Measurements from ENCODE around the gene RPL38.

RPL38 gene

DNA sequence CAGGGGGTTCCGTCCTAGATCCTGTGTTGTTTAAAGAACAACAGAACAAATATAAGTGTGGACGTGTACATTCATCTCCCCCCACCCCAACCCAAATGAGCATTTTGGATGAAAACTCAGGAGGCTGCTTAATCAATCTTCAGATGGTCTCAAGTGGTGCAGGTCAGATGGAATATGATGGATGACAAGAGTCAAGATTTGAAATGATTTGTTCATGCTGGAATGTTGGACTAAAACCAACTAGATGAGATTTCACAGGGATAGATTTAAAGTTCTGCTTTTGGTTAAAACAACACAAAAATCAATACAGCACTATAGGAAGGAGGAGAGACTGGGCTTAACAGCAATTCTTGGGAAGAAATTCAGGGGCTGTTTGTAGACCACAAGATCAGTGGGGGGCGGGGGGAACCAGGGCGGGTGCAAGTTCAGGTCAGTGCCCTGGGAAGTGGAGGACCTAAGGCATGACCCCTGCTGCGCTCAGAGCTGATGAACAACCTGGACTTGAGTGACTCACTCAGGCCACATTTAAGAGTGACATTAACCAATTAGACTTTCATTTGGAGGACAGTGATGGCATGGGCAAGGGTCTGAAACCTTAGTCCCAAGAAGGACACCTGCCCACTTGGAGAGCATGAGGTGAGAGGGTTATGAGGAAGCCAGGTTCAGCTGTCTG is 25.0 kb downstream of the RPL38 start:
- DNase-seq: no peak

DNA sequence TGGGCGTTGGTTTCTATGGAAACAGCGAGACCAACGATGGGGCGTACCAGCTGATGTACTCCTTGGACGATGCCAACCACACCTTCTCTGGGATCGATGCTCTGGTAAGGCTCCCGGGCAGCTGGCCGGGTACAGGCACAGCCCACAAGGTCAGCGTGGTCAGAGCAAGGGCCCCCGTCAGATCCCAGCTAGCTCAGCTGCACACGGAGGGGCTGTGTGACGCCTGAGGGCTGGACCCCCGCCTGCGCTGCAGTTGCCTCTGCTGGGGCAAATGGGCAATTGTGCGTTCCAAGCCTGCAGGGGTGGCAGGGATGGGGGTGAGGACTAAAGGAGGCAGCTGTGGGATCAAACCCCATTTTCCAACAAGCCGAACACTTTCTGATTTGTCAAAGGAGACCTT is 27.4 kb downstream of the RPL38 start:
- DNase-seq: no peak

DNA sequence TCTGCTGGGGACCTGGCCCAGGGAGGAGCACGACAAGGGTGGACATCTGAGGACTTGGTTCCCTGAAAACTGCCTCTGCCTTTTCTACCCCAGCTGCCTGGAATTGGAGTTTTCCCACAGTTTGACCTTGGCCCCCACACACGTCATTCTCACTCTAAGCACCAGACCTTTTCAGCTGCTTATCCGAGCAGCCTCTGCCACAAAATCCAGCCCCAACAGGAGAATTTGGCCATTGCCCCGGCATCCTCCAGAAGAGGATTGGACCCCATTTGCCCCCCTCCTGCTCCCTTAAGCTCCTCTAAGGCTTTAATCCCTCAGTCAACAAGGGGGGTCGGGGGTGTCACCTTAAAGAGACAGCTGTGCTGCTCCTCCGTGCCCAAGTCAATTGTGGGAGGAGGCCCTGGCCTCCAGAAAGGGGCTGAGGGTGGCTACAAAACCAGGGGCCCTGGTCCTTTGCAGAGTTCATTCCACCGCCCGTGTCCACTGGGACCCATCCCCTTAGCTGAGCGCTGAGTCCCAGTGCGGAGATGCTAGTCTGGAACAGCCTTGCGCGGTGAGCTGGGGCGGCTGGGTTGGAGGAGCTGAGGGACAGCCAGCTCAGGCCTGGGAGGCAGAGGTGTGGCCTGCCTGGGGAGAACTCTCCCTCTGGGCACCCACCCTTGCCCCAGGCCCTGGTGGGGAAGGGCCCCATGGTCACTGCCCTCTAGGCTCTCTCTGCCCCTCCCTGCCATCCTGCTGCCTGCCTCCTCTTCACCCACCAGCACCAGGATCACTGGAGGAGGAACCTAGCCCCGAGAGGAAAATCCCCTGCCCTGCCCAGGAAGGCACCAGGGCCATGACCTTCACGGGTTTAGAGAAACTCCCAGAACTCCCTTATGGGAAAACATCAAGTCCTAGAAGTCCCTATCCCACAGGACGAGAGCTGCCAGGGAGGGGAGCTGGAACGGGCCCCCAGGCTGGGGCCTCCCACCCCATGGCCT is 28.7 kb downstream of the RPL38 start:
- no peak for DNase-seq

DNA sequence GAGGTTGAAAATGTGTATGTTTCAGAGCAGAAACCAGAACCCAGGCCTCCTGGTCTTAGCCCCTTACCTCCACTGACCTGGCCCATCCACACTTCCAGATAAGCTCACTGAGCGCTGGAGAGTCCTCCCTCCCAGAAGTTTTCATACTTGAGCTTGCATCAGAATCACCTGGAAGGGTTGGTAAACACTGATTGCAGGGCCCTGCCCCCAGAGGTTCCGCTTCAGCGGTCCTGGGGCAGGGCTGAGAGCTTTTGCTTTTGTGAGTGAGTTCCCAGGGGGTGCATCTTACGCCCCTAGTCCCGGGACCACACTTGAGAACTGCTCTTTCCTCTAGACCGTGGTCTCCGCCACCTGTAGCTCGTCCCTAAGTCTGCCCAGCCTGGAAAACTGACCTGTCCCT is 30.5 kb downstream of the RPL38 start:
- no peak for DNase-seq

DNA sequence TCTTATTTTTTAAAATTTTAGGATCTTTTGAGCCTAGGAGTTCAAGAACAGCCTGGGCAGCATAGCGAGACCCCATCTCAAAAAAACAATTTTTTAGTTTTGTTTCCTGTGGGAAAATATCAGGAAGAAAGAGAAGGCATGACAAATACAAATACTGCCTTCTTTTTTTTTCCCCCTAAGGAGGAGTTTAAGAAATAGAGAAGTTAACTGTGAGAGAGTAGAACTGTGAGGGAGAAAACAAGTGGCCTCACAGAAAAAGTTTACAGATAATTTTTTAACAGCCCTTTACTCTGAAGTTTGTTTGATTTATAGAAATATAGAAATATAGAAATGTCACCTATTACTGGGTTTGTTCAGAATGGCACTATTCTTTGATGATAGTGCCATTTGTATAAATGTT is 31.0 kb downstream of the RPL38 start:
- DNase-seq: no peak

DNA sequence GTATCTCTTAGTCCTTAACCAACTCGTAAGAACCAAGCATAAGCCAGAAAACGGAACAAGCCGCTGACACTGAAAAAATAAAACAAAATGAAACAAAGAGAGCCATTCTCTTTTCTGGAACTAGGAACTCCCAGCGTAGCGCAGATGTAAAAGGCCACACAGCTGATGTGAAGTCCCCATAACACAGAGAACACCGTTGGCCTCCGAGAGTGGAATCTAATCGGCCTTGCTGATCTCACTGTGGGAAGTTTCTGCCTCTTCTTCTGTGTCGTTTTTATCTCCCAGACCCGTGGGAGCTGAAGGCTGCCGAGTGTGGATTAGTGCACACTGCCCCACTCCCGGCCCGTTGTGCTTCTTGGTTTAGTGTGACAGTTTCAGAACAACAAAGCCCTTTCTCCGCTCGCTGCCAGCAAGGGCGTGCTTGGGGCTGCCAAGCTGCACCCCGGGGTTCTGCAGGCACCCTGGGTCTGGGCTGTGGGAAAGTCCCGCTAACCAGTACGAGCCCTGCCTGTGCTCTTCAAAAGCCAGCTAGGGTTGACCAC is 31.6 kb downstream of the RPL38 start:
- no peak for DNase-seq

DNA sequence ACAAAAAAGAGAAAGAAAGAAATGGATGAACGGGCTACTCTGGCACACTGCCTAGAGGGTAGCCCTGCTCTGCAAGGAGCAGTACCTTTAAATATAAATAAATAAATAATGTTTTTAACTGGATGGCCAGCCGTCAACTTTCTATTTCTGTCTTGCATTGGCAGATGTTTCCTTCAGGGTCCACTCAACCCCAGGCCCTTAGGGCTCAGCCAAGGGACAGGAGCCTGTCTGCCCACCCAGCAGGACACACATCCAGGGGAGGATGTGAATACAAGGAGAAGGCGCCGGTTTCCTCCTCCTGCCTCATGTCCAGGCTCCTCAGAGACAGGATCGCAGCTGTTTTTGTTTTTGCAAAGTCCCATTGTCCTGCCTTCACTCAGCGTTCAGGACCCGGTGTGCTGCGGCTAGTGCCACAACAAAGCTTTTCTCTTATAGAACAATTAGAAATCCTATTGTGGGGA is 32.5 kb downstream of the RPL38 start:
- no peak for DNase-seq

DNA sequence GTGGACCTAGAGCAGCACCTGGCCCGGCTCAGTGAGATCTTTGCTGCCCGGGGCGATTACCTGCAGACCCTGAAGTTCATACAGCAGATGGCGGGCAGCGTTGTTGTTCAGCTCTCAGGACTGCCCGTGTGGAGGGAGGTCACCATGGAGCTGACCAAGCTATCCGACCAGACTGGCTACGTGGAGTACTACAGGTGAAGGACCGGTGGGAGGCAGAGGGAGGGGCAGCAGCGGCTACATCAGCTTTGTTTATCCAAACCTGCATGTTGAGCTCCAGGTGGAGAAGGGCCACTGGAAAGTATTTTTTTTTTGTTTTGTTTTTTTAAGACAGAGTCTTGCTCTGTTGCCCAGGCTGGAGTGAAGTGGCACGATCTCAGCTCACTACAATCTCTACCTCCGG is 33.8 kb downstream of the RPL38 start:
- DNase-seq: no peak

DNA sequence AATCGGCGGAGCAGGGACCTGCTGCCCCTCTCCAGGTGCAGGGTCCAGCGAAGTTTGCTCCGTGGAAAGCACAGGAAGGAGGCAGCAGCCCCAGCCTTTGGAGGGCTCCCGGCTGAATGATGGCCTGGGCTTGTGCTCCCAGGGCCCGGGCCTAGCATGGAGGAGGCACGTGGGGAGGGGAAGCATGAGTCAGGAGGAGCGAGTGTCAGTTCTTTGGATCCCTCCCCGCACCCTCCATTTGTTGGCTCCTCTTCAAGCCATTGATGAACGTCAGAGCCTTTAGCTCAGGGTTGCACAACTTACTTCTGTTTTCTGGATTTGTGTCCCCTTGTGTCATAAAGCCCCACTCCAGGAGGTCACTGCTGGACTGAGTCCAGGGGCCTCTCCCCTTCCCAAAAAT is 35.7 kb downstream of the RPL38 start:
- DNase-seq: no peak

DNA sequence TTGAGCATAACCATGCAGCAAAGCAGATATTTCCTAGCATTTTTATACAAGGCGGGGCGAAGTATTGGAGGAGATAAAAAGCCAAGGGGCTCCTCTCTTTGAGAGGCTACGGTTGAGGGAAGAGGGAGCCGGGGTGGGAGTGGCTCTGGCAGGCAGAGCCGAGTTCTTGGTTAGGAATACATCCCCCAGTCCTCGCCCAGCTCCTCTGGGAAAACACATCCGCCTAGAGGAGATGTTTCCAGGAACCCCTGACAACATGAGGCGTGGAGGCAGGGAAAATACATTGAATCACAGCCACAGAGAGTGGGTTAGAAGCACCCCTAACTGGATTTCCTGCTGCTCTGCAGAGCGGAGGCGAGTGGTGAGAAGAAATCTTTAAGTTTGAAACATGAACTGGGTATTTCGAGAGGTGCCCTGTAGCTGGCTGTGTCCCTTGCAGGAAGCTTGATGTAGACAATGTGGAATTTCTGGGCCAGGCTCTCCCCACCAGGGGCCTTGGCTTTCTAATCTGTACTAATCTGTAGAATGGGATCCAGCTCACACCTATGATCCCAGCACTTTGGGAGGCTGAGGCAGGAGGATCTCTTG is 37.2 kb downstream of the RPL38 start:
- no peak for DNase-seq

DNA sequence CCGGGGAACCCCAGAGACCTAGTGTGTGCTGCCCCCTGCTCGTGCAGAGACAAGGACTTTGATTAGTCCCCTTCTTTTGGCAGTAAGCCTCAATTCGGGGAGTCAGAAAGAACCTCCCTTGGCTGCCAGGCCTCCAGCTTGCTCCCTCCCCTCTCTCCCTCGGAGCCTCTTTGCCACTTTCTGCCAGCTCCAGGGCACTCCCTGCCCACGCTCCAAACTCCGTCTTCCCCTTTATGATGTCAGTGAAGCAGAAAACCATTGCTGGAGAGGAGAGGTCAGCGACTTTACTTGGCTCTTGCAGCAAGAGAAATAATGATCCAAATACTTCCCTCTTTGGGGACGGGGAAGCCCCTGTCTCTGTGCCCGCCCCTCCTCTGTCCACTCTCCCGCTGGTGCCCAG is 38.0 kb downstream of the RPL38 start:
- DNase-seq: no peak

DNA sequence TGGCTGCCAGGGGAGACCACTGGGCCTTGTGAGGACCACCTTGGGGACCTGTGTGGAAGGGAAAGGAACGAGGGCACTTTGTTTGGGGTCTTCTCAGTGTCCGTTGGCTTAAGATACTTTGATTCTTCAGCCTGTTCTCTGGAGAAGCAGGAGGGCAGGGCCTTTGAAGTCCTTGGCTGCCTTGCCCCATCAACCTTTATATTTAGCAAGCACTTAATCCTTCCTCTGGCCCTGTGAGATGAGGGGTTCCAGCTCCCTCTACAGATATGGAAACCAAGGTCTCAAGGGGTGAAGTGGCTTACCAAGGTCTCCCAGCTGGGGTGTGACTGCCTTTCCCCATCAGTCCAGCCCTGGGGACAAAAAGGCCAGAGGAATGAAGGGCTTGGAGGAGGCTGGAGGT is 38.4 kb downstream of the RPL38 start:
- no peak for DNase-seq

DNA sequence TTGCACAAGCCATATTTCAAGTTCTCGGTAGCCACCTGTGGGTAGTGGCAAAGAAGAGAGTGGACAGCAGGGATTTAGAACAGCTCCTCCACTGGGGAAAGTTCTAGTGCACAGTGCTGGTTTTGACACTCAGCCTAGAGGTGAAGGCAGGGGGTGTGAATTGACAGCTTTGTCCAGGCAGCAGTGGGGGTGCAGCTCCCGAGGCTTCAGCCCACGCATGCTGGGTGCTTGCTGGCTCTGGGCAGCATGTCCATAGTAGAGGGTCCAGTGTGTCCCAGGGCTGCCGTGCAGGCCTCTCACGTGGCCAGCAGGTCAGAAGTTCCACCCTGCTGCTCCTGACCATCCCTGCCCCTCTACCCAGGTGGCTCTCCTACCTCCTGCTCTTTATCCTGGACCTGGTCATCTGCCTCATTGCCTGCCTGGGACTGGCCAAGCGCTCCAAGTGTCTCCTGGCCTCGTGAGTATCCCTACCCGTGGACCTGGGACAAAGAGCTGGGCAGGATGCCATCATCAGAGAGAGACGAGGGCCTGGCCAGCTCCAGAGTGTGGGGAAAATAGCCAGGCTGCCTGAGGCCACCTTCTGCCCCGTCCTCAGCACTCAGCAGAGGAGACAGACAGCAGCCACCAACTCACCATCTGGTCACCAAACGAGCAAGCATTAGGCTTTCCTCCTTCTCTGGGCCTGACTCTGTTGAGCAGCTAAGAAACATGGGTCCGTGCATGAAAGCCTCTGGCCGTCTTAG is 39.7 kb downstream of the RPL38 start:
- no peak for DNase-seq

DNA sequence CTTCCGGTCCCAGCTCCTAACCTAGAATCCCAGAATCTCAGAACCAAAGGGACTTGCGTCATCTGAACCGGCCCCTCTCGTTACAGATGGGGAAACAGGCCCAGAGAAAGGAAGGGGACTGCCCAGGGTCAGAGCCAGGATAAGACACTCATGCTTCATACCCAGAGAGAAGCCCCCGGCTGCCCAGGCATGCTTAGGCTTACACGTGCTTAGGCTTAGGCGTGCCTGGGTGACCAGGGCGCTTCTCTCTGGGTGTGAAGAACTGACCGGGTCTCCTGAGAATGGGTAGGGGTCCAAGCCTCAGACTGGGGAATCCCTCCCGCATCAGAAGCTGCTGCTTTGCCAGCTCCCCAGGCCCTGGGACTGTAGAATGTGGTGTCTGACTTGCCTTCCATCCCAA is 40.6 kb downstream of the RPL38 start:
- no peak for DNase-seq

DNA sequence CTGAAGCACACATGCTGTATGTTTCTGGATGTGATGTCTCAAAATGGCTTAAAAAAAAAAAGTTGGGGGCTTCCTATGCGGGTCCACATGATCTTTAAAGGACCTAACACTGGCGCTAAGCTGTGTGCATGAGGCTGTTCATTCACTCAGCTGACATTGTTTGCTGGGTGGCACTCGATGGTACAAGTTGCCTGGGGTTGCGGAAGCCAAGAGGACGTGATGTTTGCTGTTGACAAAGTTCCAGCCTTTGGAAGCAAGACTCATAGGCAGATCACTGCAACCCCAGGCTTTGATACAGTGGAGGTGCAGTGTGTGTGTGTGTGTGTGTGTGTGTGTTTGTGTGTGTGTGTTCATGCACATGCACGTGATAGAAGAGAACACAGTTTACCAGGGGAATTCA is 41.1 kb downstream of the RPL38 start:
- DNase-seq: no peak

DNA sequence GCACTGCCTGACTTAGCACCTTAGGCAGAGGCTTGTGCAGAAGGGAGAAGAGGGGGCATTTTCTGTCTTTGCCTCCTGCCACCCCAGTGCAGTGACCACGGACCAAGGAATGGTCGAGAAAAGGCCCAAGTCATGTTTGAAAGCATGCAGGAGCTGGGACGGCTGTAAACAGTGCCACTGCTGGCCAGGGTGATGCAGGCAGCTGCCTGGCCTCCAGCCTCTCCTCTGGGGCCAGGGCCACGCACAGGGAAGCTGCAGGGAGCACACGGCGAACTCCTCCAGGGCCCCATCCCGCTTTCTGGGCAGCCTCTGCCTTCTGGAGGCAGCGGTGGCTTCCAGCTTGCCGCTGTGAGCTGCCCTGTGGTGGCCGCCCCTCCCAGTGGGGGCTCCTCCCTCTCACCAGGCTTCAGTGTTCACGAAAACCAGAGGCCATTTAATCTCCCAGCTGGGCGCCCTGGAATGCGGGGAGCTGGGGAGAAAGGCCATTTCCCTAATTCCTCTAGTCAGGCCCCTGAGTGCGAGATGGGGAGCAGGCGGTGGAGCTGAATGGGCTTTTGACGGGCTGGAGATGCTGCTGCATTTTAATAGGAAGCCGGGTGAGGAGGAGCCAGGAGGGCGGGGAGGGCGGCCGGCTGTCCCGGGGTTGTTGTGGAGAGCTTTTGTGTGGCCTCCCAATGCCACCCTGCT is 41.8 kb downstream of the RPL38 start:
- DNase-seq: no peak

DNA sequence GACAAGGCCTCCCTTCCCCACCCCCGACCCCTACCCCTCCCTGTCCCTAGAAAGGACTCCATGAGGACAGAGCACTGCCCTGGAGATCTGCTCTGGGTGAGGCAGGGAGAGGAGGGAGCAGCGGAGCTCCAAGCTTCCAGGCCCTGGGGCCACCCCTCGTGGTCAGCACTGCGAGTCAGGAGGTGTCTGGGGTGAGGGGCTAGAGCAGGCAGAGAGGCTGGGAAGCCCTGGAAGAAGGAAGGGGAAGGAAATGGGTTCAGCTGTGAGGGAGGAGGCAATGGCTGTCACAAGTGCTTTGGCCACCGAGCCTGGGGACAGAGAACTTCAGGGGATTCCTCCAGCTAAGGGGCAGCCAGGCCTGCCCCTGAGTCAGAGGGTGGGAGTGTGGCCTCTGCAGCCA is 42.4 kb downstream of the RPL38 start:
- DNase-seq: no peak

DNA sequence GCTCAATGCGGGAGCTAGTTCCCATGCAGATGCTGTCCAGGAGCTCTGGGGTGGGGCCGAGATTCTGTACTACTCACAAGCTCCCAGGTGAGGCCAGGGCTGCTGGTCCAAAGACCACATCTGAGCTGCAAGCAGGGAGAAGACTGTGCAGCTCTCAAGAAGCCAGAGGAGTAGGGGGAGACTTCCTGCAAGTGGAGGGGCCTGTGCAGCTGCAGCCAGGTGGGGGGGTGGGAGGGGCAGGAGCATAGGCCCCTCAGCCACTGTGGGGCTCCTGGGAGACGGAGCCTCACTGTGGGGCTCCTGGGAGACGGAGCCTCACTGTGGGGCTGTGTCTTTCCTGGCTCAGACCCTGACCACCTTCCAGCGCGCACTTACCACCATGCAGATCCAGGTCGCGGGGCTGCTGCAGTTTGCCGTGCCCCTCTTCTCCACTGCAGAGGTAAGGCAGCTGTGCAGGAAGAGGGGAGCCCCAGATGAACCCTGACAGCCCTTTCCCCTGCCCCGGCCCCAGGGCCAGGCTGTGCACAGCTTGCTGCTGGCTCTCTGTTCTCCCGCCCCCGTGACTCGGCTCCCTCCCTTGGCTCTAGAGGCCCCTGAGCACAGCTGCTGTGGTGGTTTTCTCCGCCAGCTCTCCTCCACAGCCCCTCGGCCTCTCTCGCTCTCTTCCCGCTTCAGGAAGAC is 46.3 kb downstream of the RPL38 start:
- DNase-seq: peak; percentile 30

DNA sequence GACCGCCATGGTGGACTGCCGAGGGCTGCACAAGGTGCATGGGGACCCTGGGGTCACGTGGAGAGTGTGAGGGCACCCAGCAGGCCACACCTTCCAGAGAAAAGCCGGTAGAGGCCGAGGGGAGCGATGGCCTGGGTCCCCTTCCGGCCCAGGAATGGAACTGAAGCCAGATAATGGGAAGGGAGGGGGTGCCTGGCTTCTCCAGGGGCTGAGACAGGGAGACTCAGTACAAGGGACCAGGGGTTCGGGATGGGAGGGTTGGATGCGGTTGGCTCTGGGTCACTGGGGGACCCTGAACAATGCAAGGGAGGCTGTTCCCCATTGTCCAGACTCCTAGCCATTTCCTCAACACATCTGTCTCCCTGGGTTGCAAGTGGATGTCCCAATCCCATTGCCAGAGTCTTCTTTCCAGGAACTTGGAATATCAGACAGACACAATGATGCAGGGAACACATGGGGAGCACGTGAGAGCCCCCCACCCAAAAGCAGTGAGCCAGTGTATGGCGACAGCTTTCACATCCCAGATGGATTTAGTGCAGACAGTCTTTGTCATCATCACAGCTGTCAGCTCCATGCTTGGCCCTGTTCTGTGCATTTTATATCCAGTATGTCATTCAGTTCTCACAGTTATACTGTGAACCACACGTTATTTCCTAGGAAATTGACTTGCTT is 47.0 kb downstream of the RPL38 start:
- peak; percentile 59 for DNase-seq

DNA sequence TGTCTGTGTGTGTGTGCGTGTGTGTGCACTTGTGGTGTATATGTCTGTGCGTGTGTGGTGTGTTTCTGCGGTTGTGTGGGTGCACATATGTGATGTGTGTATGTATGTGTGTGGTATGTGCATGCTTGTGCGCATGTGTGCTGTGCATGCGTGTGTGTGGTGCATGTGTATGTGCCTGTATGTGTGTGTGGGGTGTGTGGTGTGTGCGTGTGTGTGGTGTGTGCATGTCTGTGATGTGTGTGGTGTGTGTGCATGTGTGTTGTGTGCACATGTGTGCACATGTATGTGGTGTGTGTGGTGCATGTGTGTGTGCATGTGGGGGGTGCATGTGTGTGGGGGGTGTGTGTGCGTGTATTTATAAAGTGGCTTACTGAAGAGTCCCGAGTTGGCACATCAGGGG is 47.6 kb downstream of the RPL38 start:
- no peak for DNase-seq

DNA sequence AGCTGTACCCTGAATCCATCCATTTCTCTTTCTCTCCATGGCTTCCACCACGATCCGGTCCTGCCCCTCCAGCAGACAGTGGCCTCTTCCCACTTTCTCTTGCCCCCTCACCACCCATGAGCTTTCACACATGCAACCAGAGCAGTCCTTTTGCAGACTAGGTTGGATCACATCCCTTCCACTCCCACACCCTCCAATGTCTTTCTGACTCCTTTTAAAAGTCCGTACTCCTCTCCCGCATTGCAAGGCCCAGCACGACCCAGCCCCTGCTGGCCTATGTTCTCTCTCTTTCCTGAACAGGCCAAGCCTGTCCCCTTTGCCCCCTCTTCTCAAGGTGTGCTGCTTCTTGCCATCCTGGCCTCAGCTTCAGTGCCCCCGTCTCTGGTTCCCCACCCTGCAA is 48.1 kb downstream of the RPL38 start:
- DNase-seq: no peak
